Transverse colon (tissue), 4 donors: ENCODE measurements around the gene GALNT12. TPM values are rescaled to one million over a fixed set of nuclear protein-coding genes. Genes with fewer than 3 reads are reported as not detected.
A peak's percentile ranks its signal among the peaks of the same experiment; 100 is the strongest.

Experiments
- DNase-seq: peaks from one replicate; pipeline ENCODE4 v3.0.0-alpha.2; 2019
- H3K27ac ChIP-seq, 4 donors: fragments of 200-600 bp; sonication (generic); 2 replicates each; pipeline ENCODE4 v1.5.1; 2016 to 2018; ENCODE audit warnings: inconsistent platforms in 4 of 4
- H3K27me3 ChIP-seq: fragments of 200-600 bp; sonication (generic); 2 replicates; pipeline ENCODE4 v1.5.1; 2017; ENCODE audit warnings: inconsistent platforms
- H3K36me3 ChIP-seq, 4 donors: fragments of 200-600 bp; sonication (generic); 2 replicates each; pipeline ENCODE4 v1.5.1; 2017 to 2019; ENCODE audit warnings: inconsistent platforms in 4 of 4
- H3K4me1 ChIP-seq, 4 donors: fragments of 200-600 bp; sonication (generic); 2 replicates each; pipeline ENCODE4 v1.5.1; 2017 to 2020; ENCODE audit warnings: inconsistent platforms in 4 of 4
- H3K4me3 ChIP-seq, 4 donors: fragments of 200-600 bp; sonication (generic); 1 replicate in 1 of 4; 2 replicates in 3 of 4; pipeline versions ENCODE4 v1.5.1 to v1.6.1; 2017 to 2019; ENCODE audit warnings: inconsistent platforms in 4 of 4
- H3K9me3 ChIP-seq, 2 donors: fragments of 200-600 bp; sonication (generic); 2 replicates each; pipeline ENCODE4 v1.5.1; 2017 to 2019; ENCODE audit warnings: inconsistent platforms in 2 of 2
- CTCF ChIP-seq, 5 experiments: fragments of 200-600 bp in 3 of 5; fragments of 450-650 bp in 2 of 5; sonication (generic) in 3 of 5; IDR thresholded peaks; 1 replicate in 2 of 5; 2 replicates in 3 of 5; pipeline ENCODE4 v1.5.1; 2016 to 2017; ENCODE audit warnings: antibody characterized with exemption in 5 of 5, inconsistent platforms in 3 of 5, mild to moderate bottlenecking in 2 of 5, moderate library complexity in 1 of 5
- EP300 ChIP-seq: sonication (generic); formaldehyde crosslinking; IDR thresholded peaks from one replicate; pipeline ENCODE4 v1.6.1; 2017; ENCODE audit warnings: antibody characterized with exemption, low read depth
- POLR2A ChIP-seq: fragments of 450-650 bp; IDR thresholded peaks from one replicate; pipeline ENCODE4 v1.6.1; 2016; ENCODE audit warnings: antibody characterized with exemption, mild to moderate bottlenecking, moderate library complexity
- POLR2AphosphoS5 ChIP-seq, 3 donors: sonication (generic); formaldehyde crosslinking; IDR thresholded peaks; one replicate each; pipeline ENCODE4 v1.6.1; 2016; ENCODE audit warnings: antibody characterized with exemption in 3 of 3
- WGBS, 2 donors: methylation state at CpG; one replicate each; pipeline ENCODE4 v1.1.5; 2018; ENCODE audit warnings: low coverage in 1 of 2; 5-methylcytosine and 5-hydroxymethylcytosine counted together
- in situ Hi-C, 4 donors: fragments of 200-750 bp; cut with MboI; loops; one replicate each; pipeline versions ENCODE4 v1.15.0 to v1.15.1; 2017; ENCODE audit warnings: low sequenced_read_pairs in 3 of 4, low pct_ligation_motif_present in 1 of 4, low pct_unique_long_range_greater_than_20kb in 1 of 4
- intact Hi-C: fragments of 100-400 bp; cut with DNase I; formaldehyde crosslinking; loops from one replicate; pipeline ENCODE4 v1.15.1; 2023; ENCODE audit warnings: low total_unique reads
- total RNA-seq, 4 donors: library from RNA; depleted of rRNA; stranded (reverse); fragments of >200 nt; gene quantifications; one replicate each; pipeline ENCODE4 v1.1.0, GENCODE V29; 2016

GALNT12 gene
- total RNA-seq, 4 donors from 2014 or later = 79.7 to 174 (median 120) TPM

DNA sequence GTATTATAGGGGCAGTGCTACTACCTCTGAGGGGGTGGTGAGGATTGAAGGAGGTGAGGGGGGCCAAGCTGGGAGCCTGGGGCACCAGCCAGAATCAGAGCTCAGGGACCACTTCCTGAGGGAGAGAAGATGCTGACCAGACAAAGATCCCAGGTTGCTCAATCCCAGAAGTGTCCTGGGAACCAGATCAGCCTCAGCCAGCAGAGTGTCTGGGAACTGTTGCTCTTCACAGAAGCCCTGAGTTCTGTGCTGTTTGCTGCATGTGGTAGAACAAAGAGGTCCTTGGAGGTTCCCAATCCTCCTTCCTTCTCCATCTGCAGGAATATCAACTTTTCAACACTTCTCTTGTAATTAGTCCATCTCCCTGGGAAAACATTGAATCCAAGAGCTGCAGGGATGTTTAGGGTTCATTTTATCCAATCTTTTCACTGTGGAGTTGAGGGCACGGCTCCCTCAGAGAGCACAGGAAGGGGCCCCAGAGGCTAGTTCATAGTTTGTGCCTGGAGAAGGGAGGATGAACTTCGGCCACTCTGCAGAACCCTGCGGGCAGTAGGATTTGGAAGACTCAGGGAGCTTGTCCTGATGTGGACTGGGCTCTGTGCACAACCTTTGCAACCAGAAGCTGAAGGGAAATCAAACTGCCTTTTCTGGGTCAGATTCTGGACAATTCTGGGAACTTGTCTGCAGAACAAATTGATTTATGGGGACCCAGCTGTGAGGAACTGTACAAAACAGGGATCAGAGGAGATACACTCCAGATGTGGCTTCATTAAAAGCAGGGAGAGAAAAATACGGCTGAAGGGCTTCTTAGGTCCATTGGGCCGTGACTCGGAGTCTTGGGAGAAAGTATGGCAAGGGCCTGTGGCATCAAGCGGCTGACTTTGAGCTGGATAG lies 57.1 kb downstream of the GALNT12 start:
- H3K36me3 ChIP-seq = no peaks in the 10 kb centered on the region
- no peak for DNase-seq
- intact Hi-C loops (no loop called here), in situ Hi-C loops (loop anchor here in 3 of 4 donors (25.0 kb wide), 2 partner anchors 123 to 273 kb away; no protein-coding TSS in a partner anchor)
- H3K4me1 ChIP-seq = peaks cover 0 to 21% (median 3%) of the 10 kb centered on the region in 4 donors
- WGBS, 2 donors = 86% methylated on average over 7 of the region's 7 CpGs; no CpG with 5 or more reads in 1 of the 2 donors
- no peaks in the 10 kb centered on the region for H3K9me3 ChIP-seq
- no peak for TF ChIP-seq EP300
- peak in 1 of 3 donors; percentile 7 for TF ChIP-seq POLR2AphosphoS5 (IDR thresholded peaks at IDR 0.05)
- no peak for TF ChIP-seq CTCF (IDR thresholded peaks at IDR 0.05)
- TF ChIP-seq POLR2A = no peak
- H3K27me3 ChIP-seq = no peaks in the 10 kb centered on the region
- no peak overlapping the region for H3K4me3 ChIP-seq
- peak overlapping the region; percentile 27 to 56 (median 42) for H3K27ac ChIP-seq

GRCh38 chr9:98865284-98865875 lies 57.9 kb downstream of the GALNT12 start:
- no peaks in the 10 kb centered on the region for H3K27me3 ChIP-seq
- no peak overlapping the region for H3K4me3 ChIP-seq
- H3K36me3 ChIP-seq = no peaks in the 10 kb centered on the region
- H3K4me1 ChIP-seq = peaks cover 0 to 21% (median 3%) of the 10 kb centered on the region in 4 donors
- intact Hi-C loops (no loop called here), in situ Hi-C loops (loop anchor here in 3 of 4 donors (25.0 kb wide), 2 partner anchors 122 to 272 kb away; no protein-coding TSS in a partner anchor)
- no peak for DNase-seq
- TF ChIP-seq CTCF (IDR thresholded peaks at IDR 0.05) = no peak
- TF ChIP-seq POLR2A = no peak
- no peak for TF ChIP-seq POLR2AphosphoS5 (IDR thresholded peaks at IDR 0.05)
- TF ChIP-seq EP300 = no peak
- H3K9me3 ChIP-seq = no peaks in the 10 kb centered on the region
- 78 to 90% methylated on average over 3 to 5 of the region's 5 CpGs for WGBS, 2 donors
- H3K27ac ChIP-seq = peak overlapping the region in 2 of 4 donors; percentile 30 to 53

GRCh38 chr9:98866435-98867102 lies 59.1 kb downstream of the GALNT12 start:
- Histone ChIP-seq H3K4me1 (peaks cover 0 to 21% (median 3%) of the 10 kb centered on the region in 4 donors), H3K27me3 (no peaks in the 10 kb centered on the region), H3K9me3 (no peaks in the 10 kb centered on the region), H3K36me3 (no peaks in the 10 kb centered on the region), H3K4me3 (no peak overlapping the region), H3K27ac (peak overlapping the region in 3 of 4 donors; percentile 17 to 61 (median 53))
- intact Hi-C loops (no loop called here), in situ Hi-C loops (loop anchor here in 3 of 4 donors (25.0 kb wide), 2 partner anchors 121 to 271 kb away; no protein-coding TSS in a partner anchor)
- TF ChIP-seq POLR2A (no peak), CTCF (IDR thresholded peaks at IDR 0.05) (no peak), EP300 (no peak), POLR2AphosphoS5 (IDR thresholded peaks at IDR 0.05) (no peak)
- no peak for DNase-seq
- 55% methylated on average over 6 of the region's 6 CpGs; no CpG with 5 or more reads in 1 of the 2 donors for WGBS, 2 donors

DNA sequence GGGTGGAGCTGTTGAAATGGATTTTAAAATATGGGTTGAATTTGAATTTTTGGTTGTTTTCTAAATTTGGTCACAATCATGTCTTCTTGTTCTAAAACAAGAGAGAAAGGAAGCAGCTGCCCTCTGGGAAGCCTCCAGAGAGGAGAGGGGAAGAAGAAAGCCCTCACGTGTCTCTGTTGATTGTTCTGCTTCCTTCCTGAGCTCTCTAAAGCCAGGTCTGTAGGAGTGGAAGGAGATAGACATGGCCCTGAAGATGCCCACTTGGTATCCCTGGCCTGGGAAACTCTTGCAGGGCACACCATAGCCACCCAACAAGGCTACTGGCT lies 59.6 kb downstream of the GALNT12 start:
- WGBS, 2 donors = 35% methylated on average over 1 of the region's 1 CpG; no CpG with 5 or more reads in 1 of the 2 donors
- DNase-seq = no peak
- TF ChIP-seq CTCF (IDR thresholded peaks at IDR 0.05) = no peak
- no peak for TF ChIP-seq POLR2AphosphoS5 (IDR thresholded peaks at IDR 0.05)
- TF ChIP-seq POLR2A = no peak
- no peak for TF ChIP-seq EP300
- Histone ChIP-seq H3K27ac (peak overlapping the region; percentile 17 to 61 (median 53)), H3K27me3 (no peaks in the 10 kb centered on the region), H3K4me3 (no peak overlapping the region), H3K9me3 (no peaks in the 10 kb centered on the region), H3K4me1 (peaks cover 0 to 21% (median 3%) of the 10 kb centered on the region in 4 donors), H3K36me3 (no peaks in the 10 kb centered on the region)
- in situ Hi-C loops (loop anchor here in 3 of 4 donors (25.0 kb wide), 2 partner anchors 120 to 270 kb away; no protein-coding TSS in a partner anchor), intact Hi-C loops (no loop called here)
